GM21576 (cell line): ENCODE data around the gene RGS3.
A peak's percentile ranks its signal among the peaks of the same experiment; 100 is the strongest.
"Not testable (repeated sequence)": the region's sequence is repeated elsewhere in the genome, so short reads cannot be mapped to it uniquely, and the experiment has no call there.

Experiments used
- ATAC-seq: cut with Tn5 transposase; IDR thresholded peaks from one replicate; pipeline ENCODE4 v1.9.1; 2021; ENCODE audit warnings: mild to moderate bottlenecking, moderate library complexity; ENCODE audit not compliant: unreplicated experiment

RGS3 gene

GRCh38 chr9:113463418-113464285 lies at the start of gene RGS3:
RGS3 (plus strand) TSS chr9:113463727; CDS start chr9:113463803, 76 bp downstream.
- no peak for ATAC-seq

- peak; percentile 98 for ATAC-seq
These were observed 47.3 kb upstream of the RGS3 start for GRCh38 chr9:113416149-113416721.

- ATAC-seq: no peak
These were observed 46.2 kb upstream of the RGS3 start for GRCh38 chr9:113417370-113417769.

GRCh38 chr9:113421726-113422125 lies 41.8 kb upstream of the RGS3 start:
- ATAC-seq: no peak

GRCh38 chr9:113425072-113425471 lies 38.5 kb upstream of the RGS3 start:
- no peak for ATAC-seq

GRCh38 chr9:113426701-113427100 lies 36.8 kb upstream of the RGS3 start:
- ATAC-seq: no peak

GRCh38 chr9:113427629-113428028 lies 35.9 kb upstream of the RGS3 start:
- no peak for ATAC-seq

- no peak for ATAC-seq
These were observed 35.4 kb upstream of the RGS3 start for GRCh38 chr9:113428062-113428615.

- no peak for ATAC-seq
These were observed 32.3 kb upstream of the RGS3 start for GRCh38 chr9:113431191-113431590.

- ATAC-seq: no peak
These were observed 26.6 kb upstream of the RGS3 start for GRCh38 chr9:113436728-113437515.

GRCh38 chr9:113437716-113438115 lies 25.8 kb upstream of the RGS3 start:
- ATAC-seq: not testable (repeated sequence)

GRCh38 chr9:113444736-113445135 lies 18.8 kb upstream of the RGS3 start:
- ATAC-seq: no peak

- no peak for ATAC-seq
These were observed 17.2 kb upstream of the RGS3 start for GRCh38 chr9:113446323-113446740.

- ATAC-seq: no peak
These were observed 14.2 kb upstream of the RGS3 start for GRCh38 chr9:113449376-113449775.

GRCh38 chr9:113452113-113452605 lies 11.4 kb upstream of the RGS3 start:
- ATAC-seq: no peak

- ATAC-seq: no peak
These were observed 8.4 kb upstream of the RGS3 start for GRCh38 chr9:113454914-113455761.

- ATAC-seq: no peak
These were observed 7.3 kb upstream of the RGS3 start for GRCh38 chr9:113456235-113456634.

GRCh38 chr9:113461285-113461684 lies 2.2 kb upstream of the RGS3 start:
- no peak for ATAC-seq

GRCh38 chr9:113461943-113462342 lies 1.6 kb upstream of the RGS3 start:
- no peak for ATAC-seq

- no peak for ATAC-seq
These were observed 693 bp upstream of the RGS3 start for GRCh38 chr9:113462781-113463286.
